Endothelial cell of umbilical vein (primary cell): ENCODE measurements around the gene TIMM17A. TPM values are rescaled to one million over a fixed set of nuclear protein-coding genes. Genes with fewer than 3 reads are reported as not detected.

Experiments used
- BruUV-seq: library from RNA; stranded (reverse); fragments of 400-500 nt; replicated peaks from 2 replicates; lab custom pipeline; 2021; lab: Mats Ljungman, UMichigan
- CTCF ChIA-PET: fragments of 300-600, 350-600 bp; sonication (Branson Sonifier 250); formaldehyde crosslinking; loops from one replicate; lab custom pipeline; 2021; ENCODE audit warnings: antibody characterized with exemption, inconsistent platforms; lab: Charles Lee
- POLR2A ChIA-PET: fragments of 300-600, 350-600 bp; sonication (Branson Sonifier 250); formaldehyde crosslinking; loops from one replicate; lab custom pipeline; 2021; ENCODE audit warnings: antibody characterized with exemption, inconsistent platforms; lab: Charles Lee
- DNase-seq: peaks from one replicate; pipeline ENCODE4 v3.0.0-alpha.2; 2011; ENCODE audit warnings: low read depth, low spot score
- FAIRE-seq: peaks from 2 replicates; lab custom pipeline; 2011; peaks lifted over from hg19 to GRCh38; lab: Jason Lieb, UNC
- H2AFZ ChIP-seq: 2 replicates; pipeline ENCODE4 v1.6.0; 2012; ENCODE audit warnings: low read depth, low read length, control low read depth, inconsistent platforms
- H3K27ac ChIP-seq: 2 replicates; pipeline ENCODE4 v1.5.1; 2011; ENCODE audit warnings: low read depth, mild to moderate bottlenecking, control low read depth, low read length, moderate library complexity; ENCODE audit not compliant: insufficient read depth
- H3K27me3 ChIP-seq, 2 experiments: 2 replicates each; pipeline versions ENCODE4 v1.6.0 to v1.6.1; 2011; ENCODE audit warnings: low read length in 2 of 2, mixed read lengths in 1 of 2; ENCODE audit not compliant: control insufficient read depth in 2 of 2, insufficient read depth in 2 of 2
- H3K36me3 ChIP-seq, 2 experiments: 2 replicates in 1 of 2; 3 replicates in 1 of 2; pipeline ENCODE4 v1.5.1; 2011; ENCODE audit warnings: low read length in 2 of 2, mild to moderate bottlenecking in 1 of 2, moderate library complexity in 1 of 2; ENCODE audit not compliant: control insufficient read depth in 2 of 2, insufficient read depth in 2 of 2; ENCODE audit errors: extremely low read depth in 1 of 2
- H3K4me1 ChIP-seq: 3 replicates; pipeline ENCODE4 v1.5.1; 2011; ENCODE audit warnings: mild to moderate bottlenecking, low read length; ENCODE audit not compliant: control insufficient read depth, insufficient read depth; ENCODE audit errors: extremely low read depth
- H3K4me2 ChIP-seq: 2 replicates; pipeline ENCODE4 v1.6.1; 2011; ENCODE audit warnings: low read length, control low read depth, mixed read lengths; ENCODE audit not compliant: insufficient read depth
- H3K4me3 ChIP-seq, 3 experiments: fragments of 200-600 bp in 1 of 3; sonication (generic), shearing (Covaris generic) in 1 of 3; replicated peaks in 1 of 3; 2 replicates each; pipeline ENCODE4 v1.5.1; 2011 to 2016; ENCODE audit warnings: control low read depth in 3 of 3, low read length in 3 of 3, mild to moderate bottlenecking in 2 of 3, inconsistent platforms in 1 of 3, low read depth in 1 of 3, moderate library complexity in 1 of 3; ENCODE audit not compliant: insufficient read depth in 1 of 3
- H3K79me2 ChIP-seq: 2 replicates; pipeline ENCODE4 v1.6.0; 2012; ENCODE audit warnings: low read length, inconsistent platforms; ENCODE audit not compliant: control insufficient read depth, insufficient read depth
- H3K9ac ChIP-seq: replicated peaks from 2 replicates; pipeline ENCODE3; 2011; ENCODE audit warnings: low read length, control low read depth; ENCODE audit not compliant: insufficient read depth; ENCODE audit errors: extremely low read depth
- H3K9me1 ChIP-seq: replicated peaks from 3 replicates; pipeline ENCODE4 v1.6.0; 2011; ENCODE audit warnings: mild to moderate bottlenecking, low read length; ENCODE audit not compliant: control insufficient read depth, insufficient read depth; ENCODE audit errors: extremely low read depth
- H3K9me3 ChIP-seq: replicated peaks from 2 replicates; pipeline ENCODE4 v1.5.1; 2012; ENCODE audit warnings: low read length, inconsistent platforms; ENCODE audit not compliant: control insufficient read depth, insufficient read depth
- H4K20me1 ChIP-seq: replicated peaks from 2 replicates; pipeline ENCODE3; 2011; ENCODE audit warnings: mild to moderate bottlenecking, low read length; ENCODE audit not compliant: control insufficient read depth, insufficient read depth; ENCODE audit errors: extremely low read depth
- EZH2 ChIP-seq: IDR thresholded peaks from 2 replicates; pipeline ENCODE4 v1.6.1; 2012; ENCODE audit warnings: borderline replicate concordance, low read depth, mild to moderate bottlenecking, moderate library complexity, low read length, inconsistent platforms; ENCODE audit not compliant: severe bottlenecking
- FOS ChIP-seq: IDR thresholded peaks from 2 replicates; pipeline ENCODE4 v1.6.1; 2011; ENCODE audit warnings: mild to moderate bottlenecking, low read length, moderate library complexity, borderline replicate concordance; ENCODE audit not compliant: insufficient read depth
- GATA2 ChIP-seq: IDR thresholded peaks from 2 replicates; pipeline ENCODE4 v1.7.0; 2011; ENCODE audit warnings: low read depth, mild to moderate bottlenecking, moderate library complexity, mixed read lengths, low read length; ENCODE audit not compliant: insufficient read length, insufficient read depth
- POLR2A ChIP-seq: IDR thresholded peaks from 2 replicates; pipeline ENCODE4 v1.6.1; 2012; ENCODE audit warnings: low read depth, mild to moderate bottlenecking, control low read depth, low read length
- POLR2AphosphoS5 ChIP-seq: IDR thresholded peaks from 2 replicates; pipeline ENCODE4 v1.6.1; 2012; ENCODE audit warnings: low read depth, mild to moderate bottlenecking, control low read depth, low read length, moderate library complexity; ENCODE audit not compliant: insufficient read depth
- dilution Hi-C: fragments of 300-500 bp; cut with MboI; formaldehyde crosslinking; loops from one replicate; pipeline ENCODE4 v1.15.0; 2019; ENCODE audit warnings: low sequenced_read_pairs; ENCODE audit not compliant: extremely low pct_ligation_motif_present
- intact Hi-C: fragments of 100-400 bp; cut with micrococcal nuclease; formaldehyde crosslinking; loops from one replicate; pipeline ENCODE4 v1.10.0; 2022
- polyA plus RNA-seq, 4 experiments: library from polyadenylated mRNA; depleted of rRNA in 3 of 4; stranded (reverse) in 3 of 4; unstranded in 1 of 4; fragments of >200 nt; gene quantifications; 2 replicates each; pipeline versions ENCODE4 v1.2.1 to v1.2.3, GENCODE V29; 2011 to 2012; ENCODE audit warnings: missing spikeins in 1 of 4
- total RNA-seq: library from RNA; stranded (reverse); gene quantifications from 2 replicates; pipeline ENCODE4 v1.2.3, GENCODE V29; 2021
- TF ChIP-seq, protein P1 (sequence below): IDR thresholded peaks from 2 replicates; pipeline ENCODE4 v1.6.1; 2011; ENCODE audit not compliant: insufficient read depth, insufficient read length
- TF ChIP-seq, protein P2 (sequence below), 2 donors: IDR thresholded peaks; 1 replicate in 1 of 2; 2 replicates in 1 of 2; pipeline ENCODE4 v1.5.1; 2011; ENCODE audit warnings: low read length in 2 of 2, mild to moderate bottlenecking in 2 of 2, moderate library complexity in 2 of 2, control low read depth in 1 of 2, inconsistent platforms in 1 of 2, low read depth in 1 of 2; ENCODE audit not compliant: insufficient read depth in 1 of 2; ENCODE audit errors: extremely low read depth in 1 of 2

Gene TIMM17A
- total and polyA plus RNA-seq, 2 donors (not counting 3 experiments of a cell fraction or from before 2014, with no cell fraction given) = 57.9 to 105 TPM

DNA sequence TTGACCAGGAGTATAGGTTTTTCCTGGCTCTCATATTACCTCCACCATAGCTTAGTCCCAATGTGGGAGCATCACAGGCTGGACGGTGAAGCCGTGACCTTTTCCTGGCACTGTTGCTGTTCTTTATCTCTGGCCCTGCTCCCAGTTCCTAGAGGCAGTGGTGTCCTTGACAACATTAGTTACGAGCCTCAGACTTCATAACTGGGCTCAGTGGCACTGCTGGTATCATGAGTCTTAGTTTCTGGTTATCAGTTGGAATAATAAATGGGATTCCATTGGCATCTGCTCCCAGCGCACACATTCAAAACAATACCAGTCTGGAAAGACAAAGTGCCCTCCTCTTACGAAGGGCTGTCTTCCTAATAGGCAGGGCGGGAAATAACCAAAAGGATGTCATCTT lies 35.1 kb downstream of the TIMM17A start:
- ChIA-PET POLR2A (no interaction called here), CTCF (interaction anchor here (2.4 kb wide), 1 partner anchor 10 kb away, joined by 12 read pairs; no protein-coding TSS in a partner anchor)
- Histone ChIP-seq H3K79me2 (peaks cover 3% of the 10 kb centered on the region), H3K4me1 (no peaks in the 10 kb centered on the region), H4K20me1 (no peaks in the 10 kb centered on the region), H3K36me3 (peaks cover 5 to 10% of the 10 kb centered on the region in 2 experiments), H3K4me2 (no peak overlapping the region), H3K9ac (no peak overlapping the region), H2AFZ (no peak overlapping the region), H3K9me3 (no peaks in the 10 kb centered on the region), H3K9me1 (no peaks in the 10 kb centered on the region), H3K4me3 (no peak overlapping the region), H3K27ac (no peak overlapping the region), H3K27me3 (no peaks in the 10 kb centered on the region)
- no peak for FAIRE-seq
- no TSS peak for BruUV-seq
- intact Hi-C loops (no loop called here), dilution Hi-C loops (no loop called here)
- TF ChIP-seq EZH2 = no peak
- TF ChIP-seq POLR2AphosphoS5 = no peak
- TF ChIP-seq, protein P1, sequence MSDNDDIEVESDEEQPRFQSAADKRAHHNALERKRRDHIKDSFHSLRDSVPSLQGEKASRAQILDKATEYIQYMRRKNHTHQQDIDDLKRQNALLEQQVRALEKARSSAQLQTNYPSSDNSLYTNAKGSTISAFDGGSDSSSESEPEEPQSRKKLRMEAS = no peak
- no peak for TF ChIP-seq GATA2
- no peak for TF ChIP-seq POLR2A
- peak; percentile 19 for DNase-seq

DNA sequence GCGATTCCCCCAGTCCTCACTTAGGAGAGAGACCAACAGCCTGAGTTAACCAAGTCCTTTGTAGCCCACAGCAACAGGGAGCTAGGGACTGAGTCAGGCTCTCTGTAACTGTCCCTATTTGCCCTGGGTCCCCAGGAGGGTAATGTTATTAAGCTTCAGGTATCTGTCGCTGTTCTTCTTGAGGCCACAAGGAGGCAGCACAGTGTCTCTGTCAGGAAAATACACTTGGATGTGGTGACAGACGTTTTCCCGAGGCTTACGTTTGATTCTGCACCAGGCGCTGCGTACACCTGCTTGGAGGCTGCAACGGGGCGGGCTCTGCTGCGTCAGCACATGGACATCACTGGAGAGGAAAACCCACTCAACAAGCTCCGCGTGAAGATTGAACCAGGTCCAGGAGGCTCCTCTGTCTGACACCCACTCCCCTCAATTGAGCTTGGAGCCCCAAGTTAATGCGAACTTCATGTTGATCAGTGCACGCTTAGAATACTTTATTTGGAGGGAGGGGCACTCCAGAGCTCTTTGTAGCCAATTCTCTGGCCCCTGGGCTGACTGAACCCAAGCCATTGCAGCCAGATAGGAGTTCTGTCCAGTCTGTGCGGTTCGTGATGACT lies 44.4 kb downstream of the TIMM17A start:
- Histone ChIP-seq H2AFZ (no peak overlapping the region), H3K27me3 (no peaks in the 10 kb centered on the region), H3K9me3 (no peaks in the 10 kb centered on the region), H3K79me2 (no peaks in the 10 kb centered on the region), H4K20me1 (no peaks in the 10 kb centered on the region), H3K4me1 (no peaks in the 10 kb centered on the region), H3K9me1 (no peaks in the 10 kb centered on the region), H3K4me3 (no peak overlapping the region), H3K36me3 (peaks cover 17 to 40% of the 10 kb centered on the region in 2 experiments), H3K4me2 (no peak overlapping the region), H3K9ac (no peak overlapping the region), H3K27ac (no peak overlapping the region)
- dilution Hi-C loops = no loop called here
- intact Hi-C loops = loop anchor here (1.0 kb wide), 2 partner anchors 103 to 120 kb away; no protein-coding TSS in a partner anchor
- no TSS peak for BruUV-seq
- DNase-seq = peak; percentile 39
- CTCF ChIA-PET = interaction anchor here (0.6 to 3.1 kb wide), 29 partner anchors 8 to 725 kb away, joined by 3 to 102 read pairs (median 5); partner anchors contain the start of genes ELF3, GPR37L1 and RNPEP
- POLR2A ChIA-PET = no interaction called here
- peak; percentile 85 for FAIRE-seq
- no peak for TF ChIP-seq FOS
- TF ChIP-seq, protein P2, sequence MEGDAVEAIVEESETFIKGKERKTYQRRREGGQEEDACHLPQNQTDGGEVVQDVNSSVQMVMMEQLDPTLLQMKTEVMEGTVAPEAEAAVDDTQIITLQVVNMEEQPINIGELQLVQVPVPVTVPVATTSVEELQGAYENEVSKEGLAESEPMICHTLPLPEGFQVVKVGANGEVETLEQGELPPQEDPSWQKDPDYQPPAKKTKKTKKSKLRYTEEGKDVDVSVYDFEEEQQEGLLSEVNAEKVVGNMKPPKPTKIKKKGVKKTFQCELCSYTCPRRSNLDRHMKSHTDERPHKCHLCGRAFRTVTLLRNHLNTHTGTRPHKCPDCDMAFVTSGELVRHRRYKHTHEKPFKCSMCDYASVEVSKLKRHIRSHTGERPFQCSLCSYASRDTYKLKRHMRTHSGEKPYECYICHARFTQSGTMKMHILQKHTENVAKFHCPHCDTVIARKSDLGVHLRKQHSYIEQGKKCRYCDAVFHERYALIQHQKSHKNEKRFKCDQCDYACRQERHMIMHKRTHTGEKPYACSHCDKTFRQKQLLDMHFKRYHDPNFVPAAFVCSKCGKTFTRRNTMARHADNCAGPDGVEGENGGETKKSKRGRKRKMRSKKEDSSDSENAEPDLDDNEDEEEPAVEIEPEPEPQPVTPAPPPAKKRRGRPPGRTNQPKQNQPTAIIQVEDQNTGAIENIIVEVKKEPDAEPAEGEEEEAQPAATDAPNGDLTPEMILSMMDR (IDR thresholded peaks at IDR 0.05; ENCODE audit: extremely low read depth in 1 of 2, insufficient read depth in 1 of 2, low read depth in 1 of 2, low read length in 2 of 2) = peak; percentile 74 to 81
